Common myeloid progenitor, CD34-positive (primary cell): ENCODE measurements around the gene QDPR.
A peak's percentile ranks its signal among the peaks of the same experiment; 100 is the strongest.
"Not testable (repeated sequence)": the region's sequence is repeated elsewhere in the genome, so short reads cannot be mapped to it uniquely, and the experiment has no call there.

ENCODE experiments used
- CTCF ChIA-PET: fragments of 350-600 bp; sonication (Branson Sonifier 250); formaldehyde crosslinking; loops from one replicate; lab custom pipeline; 2021; ENCODE audit warnings: antibody characterized with exemption; lab: Charles Lee
- POLR2A ChIA-PET: fragments of 350-600 bp; sonication (Branson Sonifier 250); formaldehyde crosslinking; loops from one replicate; lab custom pipeline; 2021; ENCODE audit warnings: antibody characterized with exemption; lab: Charles Lee
- DNase-seq, 3 donors: peaks; one replicate each; pipeline versions ENCODE4 v3.0.0 to v3.0.0-alpha.2; 2013
- H3K27ac ChIP-seq, 2 experiments: 1 replicate in 1 of 2; 2 replicates in 1 of 2; pipeline ENCODE4 v1.7.0; 2013; ENCODE audit warnings: inconsistent platforms in 2 of 2, low read length in 2 of 2, mild to moderate bottlenecking in 2 of 2, low read depth in 1 of 2, moderate library complexity in 1 of 2; ENCODE audit not compliant: severe bottlenecking in 2 of 2, insufficient read depth in 1 of 2, poor library complexity in 1 of 2
- H3K27me3 ChIP-seq, 5 experiments: replicated peaks in 2 of 5; 1 replicate in 3 of 5; 2 replicates in 2 of 5; pipeline versions ENCODE4 v1.6.1 to v1.7.0; 2013; ENCODE audit warnings: low read length in 4 of 5, mild to moderate bottlenecking in 2 of 5, moderate library complexity in 2 of 5, inconsistent platforms in 1 of 5; ENCODE audit not compliant: insufficient read depth in 5 of 5, control insufficient read depth in 4 of 5
- H3K36me3 ChIP-seq, 4 experiments: 1 replicate in 2 of 4; 2 replicates in 2 of 4; pipeline versions ENCODE4 v1.6.1 to v1.7.0; 2013; ENCODE audit warnings: low read length in 3 of 4, control low read depth in 1 of 4, mild to moderate bottlenecking in 1 of 4; ENCODE audit not compliant: control insufficient read depth in 4 of 4, insufficient read depth in 4 of 4
- H3K4me1 ChIP-seq, 4 experiments: 1 replicate in 3 of 4; 2 replicates in 1 of 4; pipeline versions ENCODE4 v1.6.1 to v1.7.1; 2013; ENCODE audit warnings: low read length in 3 of 4, mild to moderate bottlenecking in 3 of 4, control low read depth in 1 of 4, inconsistent platforms in 1 of 4, moderate library complexity in 1 of 4; ENCODE audit not compliant: control insufficient read depth in 4 of 4, insufficient read depth in 4 of 4; ENCODE audit errors: control extremely low read depth in 1 of 4
- H3K4me3 ChIP-seq, 7 experiments: 1 replicate in 4 of 7; 2 replicates in 3 of 7; pipeline versions ENCODE4 v1.5.1 to v1.7.0; 2013; ENCODE audit warnings: mild to moderate bottlenecking in 7 of 7, low read length in 6 of 7, moderate library complexity in 6 of 7, inconsistent platforms in 2 of 7, low read depth in 2 of 7, control low read depth in 1 of 7; ENCODE audit not compliant: insufficient read depth in 4 of 7, control insufficient read depth in 1 of 7; ENCODE audit errors: extremely low read depth in 1 of 7
- H3K9me3 ChIP-seq, 5 experiments: 1 replicate in 4 of 5; 2 replicates in 1 of 5; pipeline versions ENCODE4 v1.6.1 to v1.7.1; 2013; ENCODE audit warnings: low read length in 4 of 5, mild to moderate bottlenecking in 2 of 5, inconsistent platforms in 1 of 5, low read depth in 1 of 5, moderate library complexity in 1 of 5; ENCODE audit not compliant: control insufficient read depth in 4 of 5, insufficient read depth in 2 of 5; ENCODE audit errors: control extremely low read depth in 1 of 5
- WGBS: methylation state at CpG from one replicate; pipeline ENCODE4 v1.1.5; 2013; ENCODE audit not compliant: insufficient coverage; 5-methylcytosine and 5-hydroxymethylcytosine counted together

QDPR gene

DNA sequence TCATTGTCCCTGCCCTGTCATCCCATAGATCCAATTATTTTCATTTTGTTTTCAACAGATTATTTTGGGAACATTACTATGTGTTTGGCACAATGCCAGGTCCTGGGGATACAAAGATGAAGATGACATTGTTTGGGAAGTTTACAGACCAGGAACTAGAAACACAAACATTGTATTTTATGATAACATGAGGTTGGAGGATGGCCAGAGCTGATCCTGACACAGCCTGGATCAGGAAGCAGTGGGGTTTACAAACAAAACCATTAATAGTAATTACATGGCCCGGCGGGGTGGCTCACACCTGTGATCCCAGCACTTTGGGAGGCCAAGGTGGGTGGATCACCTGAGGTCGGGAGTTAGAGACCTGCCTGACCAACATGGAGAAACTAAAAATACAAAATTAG is 32.9 kb upstream of the QDPR start:
- H3K4me3 ChIP-seq: no peak overlapping the region
- no peaks in the 10 kb centered on the region for H3K9me3 ChIP-seq
- CTCF ChIA-PET: interaction anchor here (6.0 kb wide), 1 partner anchor 92 kb away, joined by 37 read pairs; no protein-coding TSS in a partner anchor
- WGBS: 100% methylated on average over 1 of the region's 3 CpGs
- no peak for DNase-seq
- no peaks in the 10 kb centered on the region for H3K27me3 ChIP-seq
- no peaks in the 10 kb centered on the region for H3K4me1 ChIP-seq
- no peak overlapping the region for H3K27ac ChIP-seq
- no peaks in the 10 kb centered on the region for H3K36me3 ChIP-seq
- POLR2A ChIA-PET: no interaction called here

- H3K4me1 ChIP-seq: no peaks in the 10 kb centered on the region
- WGBS: 61% methylated on average over 4 of the region's 6 CpGs
- H3K27me3 ChIP-seq: no peaks in the 10 kb centered on the region
- H3K36me3 ChIP-seq: no peaks in the 10 kb centered on the region
- POLR2A ChIA-PET: no interaction called here
- H3K9me3 ChIP-seq: no peaks in the 10 kb centered on the region
- DNase-seq: no peak
- H3K4me3 ChIP-seq: no peak overlapping the region
- CTCF ChIA-PET: no interaction called here
- no peak overlapping the region for H3K27ac ChIP-seq
Measured at GRCh38 chr4:17544205-17544604, 32.3 kb upstream of the QDPR start.

GRCh38 chr4:17537060-17537459 is 25.2 kb upstream of the QDPR start:
- DNase-seq, H3K36me3 ChIP-seq, H3K27me3 ChIP-seq, H3K4me1 ChIP-seq, H3K4me3 ChIP-seq, POLR2A ChIA-PET, H3K9me3 ChIP-seq, H3K27ac ChIP-seq: not testable (repeated sequence)
- CTCF ChIA-PET: interaction anchor here (0.8 to 3.4 kb wide), 3 partner anchors 12 to 55 kb away, joined by 3 to 16 read pairs (median 4); no protein-coding TSS in a partner anchor
- 100% methylated on average over 5 of the region's 6 CpGs for WGBS

GRCh38 chr4:17535906-17536305 is 24.0 kb upstream of the QDPR start:
- Histone ChIP-seq H3K27ac (no peak overlapping the region), H3K27me3 (no peaks in the 10 kb centered on the region), H3K9me3 (no peaks in the 10 kb centered on the region), H3K4me1 (no peaks in the 10 kb centered on the region), H3K4me3 (no peak overlapping the region), H3K36me3 (no peaks in the 10 kb centered on the region)
- POLR2A ChIA-PET: no interaction called here
- CTCF ChIA-PET: interaction anchor here (1.1 to 3.4 kb wide), 2 partner anchors 11 to 13 kb away, joined by 5 to 16 read pairs; no protein-coding TSS in a partner anchor
- DNase-seq: no peak
- 93% methylated on average over 2 of the region's 3 CpGs for WGBS

- CTCF ChIA-PET: interaction anchor here (1.1 to 3.4 kb wide), 2 partner anchors 11 to 14 kb away, joined by 5 to 16 read pairs; no protein-coding TSS in a partner anchor
- Histone ChIP-seq H3K36me3 (no peaks in the 10 kb centered on the region), H3K27ac (no peak overlapping the region), H3K4me1 (no peaks in the 10 kb centered on the region), H3K4me3 (no peak overlapping the region), H3K27me3 (no peaks in the 10 kb centered on the region), H3K9me3 (no peaks in the 10 kb centered on the region)
- DNase-seq: peak in 1 of 3 donors; percentile 19
- POLR2A ChIA-PET: no interaction called here
- 80% methylated on average over 3 of the region's 4 CpGs for WGBS
Measured at GRCh38 chr4:17535242-17535641, 23.4 kb upstream of the QDPR start.

- Histone ChIP-seq H3K4me1 (no peaks in the 10 kb centered on the region), H3K27ac (no peak overlapping the region), H3K4me3 (no peak overlapping the region), H3K9me3 (no peaks in the 10 kb centered on the region), H3K27me3 (no peaks in the 10 kb centered on the region), H3K36me3 (no peaks in the 10 kb centered on the region)
- DNase-seq: no peak
- CTCF ChIA-PET: no interaction called here
- WGBS: 94% methylated on average over 3 of the region's 4 CpGs
- POLR2A ChIA-PET: no interaction called here
Measured at GRCh38 chr4:17534705-17535104, 22.8 kb upstream of the QDPR start.

- H3K4me3 ChIP-seq: no peak overlapping the region
- H3K9me3 ChIP-seq: no peaks in the 10 kb centered on the region
- no peak for DNase-seq
- CTCF ChIA-PET: interaction anchor here (1.0 kb wide), 1 partner anchor 27 kb away, joined by 3 read pairs; no protein-coding TSS in a partner anchor
- no peaks in the 10 kb centered on the region for H3K4me1 ChIP-seq
- POLR2A ChIA-PET: no interaction called here
- H3K36me3 ChIP-seq: no peaks in the 10 kb centered on the region
- H3K27ac ChIP-seq: no peak overlapping the region
- 76% methylated on average over 5 of the region's 8 CpGs for WGBS
- H3K27me3 ChIP-seq: peaks cover 0 to 4% (median 0%) of the 10 kb centered on the region in 5 experiments
Measured at GRCh38 chr4:17531538-17532285, 19.8 kb upstream of the QDPR start.
